Measurements from ENCODE around the gene ZEB1.

ZEB1 gene

DNA sequence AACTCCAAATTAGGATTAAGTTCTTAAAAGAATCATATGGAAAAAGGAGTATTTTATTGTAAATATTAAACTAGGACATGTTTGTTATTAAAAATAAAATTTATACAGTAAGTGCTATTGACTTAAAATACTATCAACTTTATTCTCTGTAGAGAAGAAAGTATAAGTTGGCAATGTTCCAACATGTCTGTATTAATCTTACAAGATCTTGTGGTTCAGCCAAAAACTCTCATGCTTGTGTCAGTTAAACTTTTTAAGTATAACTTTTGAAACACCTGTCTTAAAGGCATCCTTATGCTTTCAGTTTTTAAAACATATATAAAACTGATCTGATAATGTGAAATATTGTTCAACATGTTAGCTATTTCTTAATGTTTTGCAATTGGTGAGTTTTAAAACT lies 160.7 kb downstream of the ZEB1 start:
- no peaks in the 10 kb centered on the region for H3K27me3 ChIP-seq
- H3K9me3 ChIP-seq, result no peaks in the 10 kb centered on the region
- no peak for DNase-seq
- peaks cover 7% of the 10 kb centered on the region; the same call in 1 of the 2 replicates for H3K4me1 ChIP-seq
- TF ChIP-seq, protein P1, sequence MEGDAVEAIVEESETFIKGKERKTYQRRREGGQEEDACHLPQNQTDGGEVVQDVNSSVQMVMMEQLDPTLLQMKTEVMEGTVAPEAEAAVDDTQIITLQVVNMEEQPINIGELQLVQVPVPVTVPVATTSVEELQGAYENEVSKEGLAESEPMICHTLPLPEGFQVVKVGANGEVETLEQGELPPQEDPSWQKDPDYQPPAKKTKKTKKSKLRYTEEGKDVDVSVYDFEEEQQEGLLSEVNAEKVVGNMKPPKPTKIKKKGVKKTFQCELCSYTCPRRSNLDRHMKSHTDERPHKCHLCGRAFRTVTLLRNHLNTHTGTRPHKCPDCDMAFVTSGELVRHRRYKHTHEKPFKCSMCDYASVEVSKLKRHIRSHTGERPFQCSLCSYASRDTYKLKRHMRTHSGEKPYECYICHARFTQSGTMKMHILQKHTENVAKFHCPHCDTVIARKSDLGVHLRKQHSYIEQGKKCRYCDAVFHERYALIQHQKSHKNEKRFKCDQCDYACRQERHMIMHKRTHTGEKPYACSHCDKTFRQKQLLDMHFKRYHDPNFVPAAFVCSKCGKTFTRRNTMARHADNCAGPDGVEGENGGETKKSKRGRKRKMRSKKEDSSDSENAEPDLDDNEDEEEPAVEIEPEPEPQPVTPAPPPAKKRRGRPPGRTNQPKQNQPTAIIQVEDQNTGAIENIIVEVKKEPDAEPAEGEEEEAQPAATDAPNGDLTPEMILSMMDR (IDR thresholded peaks at IDR 0.05; ENCODE audit: low read depth, low read length), result no peak
- H3K4me3 ChIP-seq (ENCODE audit: low read depth, low read length), result no peak overlapping the region
- H3K36me3 ChIP-seq, result peaks cover 24% of the 10 kb centered on the region

GRCh38 chr10:31483546-31483945 lies 164.5 kb downstream of the ZEB1 start:
- TF ChIP-seq, protein P1 (IDR thresholded peaks at IDR 0.05; ENCODE audit: low read depth, low read length), result no peak
- H3K4me3 ChIP-seq (ENCODE audit: low read depth, low read length), result no peak overlapping the region
- H3K27me3 ChIP-seq, result no peaks in the 10 kb centered on the region
- H3K4me1 ChIP-seq, result peaks cover 7% of the 10 kb centered on the region; the same call in 1 of the 2 replicates
- H3K36me3 ChIP-seq, result peaks cover 4% of the 10 kb centered on the region; the same call in 1 of the 2 replicates
- DNase-seq, result no peak
- no peaks in the 10 kb centered on the region for H3K9me3 ChIP-seq

DNA sequence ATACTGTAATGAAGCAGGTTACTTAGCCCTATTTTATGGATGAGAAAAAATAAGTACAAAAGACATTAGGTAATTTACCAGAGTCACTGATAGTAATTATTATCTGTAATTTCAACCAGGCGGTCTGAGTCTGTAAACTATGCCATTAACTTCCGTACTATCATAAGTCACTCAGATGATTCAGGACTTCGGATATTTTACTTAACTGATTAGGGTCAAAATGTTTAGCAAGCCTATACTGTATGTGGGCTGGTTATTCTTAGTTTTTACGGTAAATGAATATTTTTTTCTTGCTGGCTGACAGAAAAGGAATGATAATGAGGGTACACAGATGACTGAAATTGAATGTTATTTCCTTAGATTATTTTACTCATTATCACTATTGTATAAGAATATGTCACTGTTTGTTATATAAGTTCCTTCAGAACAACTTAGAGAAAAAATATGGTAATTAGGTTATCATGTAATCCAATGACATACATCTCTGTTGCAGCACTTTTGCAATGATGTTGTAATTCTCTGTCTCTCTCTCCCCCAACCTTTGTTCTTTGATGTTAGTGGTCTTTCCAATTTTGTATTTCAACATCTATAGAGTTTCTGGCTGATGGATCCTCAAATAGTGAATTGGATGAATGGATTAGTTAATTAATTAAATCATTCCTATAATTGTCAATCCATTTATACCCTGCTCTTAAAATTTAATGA lies 165.6 kb downstream of the ZEB1 start:
- Histone ChIP-seq H3K27me3 (no peaks in the 10 kb centered on the region), H3K9me3 (no peaks in the 10 kb centered on the region; the same call in 1 of the 2 replicates), H3K36me3 (peaks cover 4% of the 10 kb centered on the region; the same call in 1 of the 2 replicates), H3K4me3 (ENCODE audit: low read depth, low read length) (no peak overlapping the region), H3K4me1 (peaks cover 7% of the 10 kb centered on the region; the same call in 1 of the 2 replicates)
- no peak for DNase-seq
- TF ChIP-seq, protein P1 (IDR thresholded peaks at IDR 0.05; ENCODE audit: low read depth, low read length), result no peak

GRCh38 chr10:31490858-31491504 lies 172.0 kb downstream of the ZEB1 start:
- no peaks in the 10 kb centered on the region; the same call in 1 of the 2 replicates for H3K9me3 ChIP-seq
- no peak overlapping the region for H3K4me3 ChIP-seq (ENCODE audit: low read depth, low read length)
- 0 out of 2 replicates have a peak, but pooled peaks cover 3% of the 10 kb centered on the region for H3K36me3 ChIP-seq
- H3K4me1 ChIP-seq, result no peaks in the 10 kb centered on the region; the same call in 1 of the 2 replicates
- TF ChIP-seq, protein P1 (IDR thresholded peaks at IDR 0.05; ENCODE audit: low read depth, low read length), result peak; percentile 78
- peak; percentile 16 for DNase-seq
- H3K27me3 ChIP-seq, result no peaks in the 10 kb centered on the region

- no peak for DNase-seq
- no peaks in the 10 kb centered on the region for H3K27me3 ChIP-seq
- H3K4me1 ChIP-seq, result no peaks in the 10 kb centered on the region
- TF ChIP-seq, protein P1 (IDR thresholded peaks at IDR 0.05; ENCODE audit: low read depth, low read length), result no peak
- H3K4me3 ChIP-seq (ENCODE audit: low read depth, low read length), result no peak overlapping the region
- no peaks in the 10 kb centered on the region; the same call in 1 of the 2 replicates for H3K9me3 ChIP-seq
- peaks cover 36% of the 10 kb centered on the region for H3K36me3 ChIP-seq
Measured at GRCh38 chr10:31507427-31507826, 188.4 kb downstream of the ZEB1 start.

DNA sequence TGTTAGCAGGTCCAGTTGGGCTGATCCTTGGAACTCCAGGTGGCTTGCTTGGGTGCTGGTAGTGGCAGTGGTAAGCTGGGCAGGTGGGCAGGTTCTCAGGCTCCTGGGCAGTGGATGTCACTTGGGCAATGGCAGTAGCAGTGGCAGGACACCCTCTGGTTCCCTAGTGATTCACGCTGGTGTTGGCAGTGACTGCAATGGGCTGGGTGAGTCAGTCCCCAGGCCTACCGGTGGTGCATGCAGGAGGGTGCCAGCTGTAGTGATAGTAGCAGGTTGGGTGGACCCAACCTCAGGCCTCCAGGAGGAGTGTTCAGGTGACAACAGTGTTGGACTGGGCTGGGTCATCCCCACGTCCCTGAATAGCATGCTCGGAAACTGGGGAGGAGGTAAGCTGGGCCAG lies 189.2 kb downstream of the ZEB1 start:
- Histone ChIP-seq H3K4me1 (peaks cover 4% of the 10 kb centered on the region; the same call in 1 of the 2 replicates), H3K4me3 (ENCODE audit: low read depth, low read length) (no peak overlapping the region), H3K27me3 (no peaks in the 10 kb centered on the region), H3K9me3 (no peaks in the 10 kb centered on the region; the same call in 1 of the 2 replicates), H3K36me3 (peaks cover 37% of the 10 kb centered on the region)
- TF ChIP-seq, protein P1 (IDR thresholded peaks at IDR 0.05; ENCODE audit: low read depth, low read length), result no peak
- DNase-seq, result no peak

Measured in BE2C (cell line).